Neural cell (in vitro differentiated cells): Measurements from ENCODE around the gene ATF1. TPM values are rescaled to one million over a fixed set of nuclear protein-coding genes. Genes with fewer than 3 reads are reported as not detected.

ENCODE experiments used
- H2AFZ ChIP-seq: fragments of 200-600, 300-800 bp; sonication (generic), shearing (Covaris generic); 2 replicates; pipeline ENCODE4 v1.6.0; 2014; ENCODE audit warnings: low read depth, mild to moderate bottlenecking, antibody characterized with exemption, low read length, moderate library complexity
- H3F3A ChIP-seq: fragments of 200-600 bp; shearing (Covaris generic); 2 replicates; pipeline ENCODE4 v1.6.1; 2016; ENCODE audit warnings: mild to moderate bottlenecking, moderate library complexity, mixed read lengths, antibody characterized with exemption, low read length; ENCODE audit not compliant: insufficient read depth, poor library complexity, severe bottlenecking
- H3K27ac ChIP-seq: fragments of 200-600, 300-800 bp; sonication (generic), shearing (Covaris generic); 2 replicates; pipeline ENCODE4 v1.5.1; 2014; ENCODE audit warnings: mild to moderate bottlenecking, low read length, moderate library complexity
- H3K27me3 ChIP-seq: fragments of 300-800, 200-600 bp; sonication (generic), shearing (Covaris generic); 2 replicates; pipeline ENCODE4 v1.6.0; 2014; ENCODE audit warnings: mild to moderate bottlenecking, low read depth, low read length, moderate library complexity; ENCODE audit not compliant: insufficient read depth
- H3K36me3 ChIP-seq: fragments of 300-800, 200-600 bp; sonication (generic), shearing (Covaris generic); 2 replicates; pipeline ENCODE4 v1.5.1; 2014; ENCODE audit warnings: mild to moderate bottlenecking, antibody characterized with exemption, low read length, moderate library complexity; ENCODE audit not compliant: insufficient read depth
- H3K4me2 ChIP-seq: fragments of 300-800, 200-600 bp; sonication (generic), shearing (Covaris generic); 2 replicates; pipeline ENCODE4 v1.6.0; 2014; ENCODE audit warnings: mild to moderate bottlenecking, low read length
- H3K4me3 ChIP-seq: fragments of 300-800, 200-600 bp; sonication (generic), shearing (Covaris generic); 2 replicates; pipeline ENCODE4 v1.5.1; 2014; ENCODE audit warnings: mild to moderate bottlenecking, low read length, moderate library complexity
- H3K79me2 ChIP-seq: fragments of 200-600 bp; shearing (Covaris generic); replicated peaks from 2 replicates; pipeline ENCODE4 v1.6.0; 2014; ENCODE audit warnings: mild to moderate bottlenecking, low read length, moderate library complexity; ENCODE audit not compliant: insufficient read depth
- H3K9ac ChIP-seq: fragments of 300-800, 200-600 bp; sonication (generic), shearing (Covaris generic); 2 replicates; pipeline ENCODE4 v1.6.1; 2016; ENCODE audit warnings: mild to moderate bottlenecking, low read length, mixed read lengths
- H3K9me2 ChIP-seq: fragments of 200-600 bp; shearing (Covaris generic); 2 replicates; pipeline ENCODE4 v1.6.1; 2016; ENCODE audit warnings: mild to moderate bottlenecking, low read length, mixed read lengths; ENCODE audit not compliant: insufficient read depth
- H3K9me3 ChIP-seq: fragments of 200-600, 300-800 bp; sonication (generic), shearing (Covaris generic); 2 replicates; pipeline ENCODE4 v1.6.1; 2016; ENCODE audit warnings: mild to moderate bottlenecking, mixed run types, low read length, moderate library complexity, mixed read lengths
- H4K20me1 ChIP-seq: fragments of 200-600 bp; shearing (Covaris generic); 2 replicates; pipeline ENCODE4 v1.6.1; 2016; ENCODE audit warnings: mild to moderate bottlenecking, mixed run types; ENCODE audit not compliant: insufficient read depth
- CTCF ChIP-seq: fragments of 450-650 bp; IDR thresholded peaks from 2 replicates; pipeline ENCODE4 v1.5.1; 2014; ENCODE audit warnings: antibody characterized with exemption, mild to moderate bottlenecking, moderate library complexity; ENCODE audit not compliant: poor library complexity, severe bottlenecking
- EP300 ChIP-seq: fragments of 450-650 bp; conservative IDR thresholded peaks from 2 replicates; pipeline ENCODE4 v1.6.1; 2014; ENCODE audit warnings: antibody characterized with exemption, mild to moderate bottlenecking, moderate library complexity; ENCODE audit not compliant: poor library complexity, severe bottlenecking
- EZH2 ChIP-seq: fragments of 200-600, 300-800 bp; shearing (Covaris generic), sonication (generic); IDR thresholded peaks from 2 replicates; pipeline ENCODE4 v1.6.1; 2014; ENCODE audit warnings: antibody characterized with exemption, low read length, borderline replicate concordance, mild to moderate bottlenecking; ENCODE audit not compliant: insufficient read depth, poor library complexity, severe bottlenecking
- MXI1 ChIP-seq: fragments of 450-650 bp; conservative IDR thresholded peaks from 2 replicates; pipeline ENCODE4 v1.6.1; 2014; ENCODE audit warnings: antibody characterized with exemption, mild to moderate bottlenecking; ENCODE audit not compliant: poor library complexity, severe bottlenecking
- POLR2AphosphoS5 ChIP-seq: IDR thresholded peaks from 2 replicates; pipeline ENCODE4 v1.6.1; 2012
- RAD21 ChIP-seq: fragments of 450-650 bp; conservative IDR thresholded peaks from 2 replicates; pipeline ENCODE4 v1.6.1; 2014; ENCODE audit warnings: antibody characterized with exemption, mild to moderate bottlenecking, moderate library complexity
- REST ChIP-seq: IDR thresholded peaks from 2 replicates; pipeline ENCODE4 v1.6.1; 2012; ENCODE audit warnings: borderline replicate concordance
- SMC3 ChIP-seq: fragments of 450-650 bp; conservative IDR thresholded peaks from 2 replicates; pipeline ENCODE4 v1.6.1; 2014; ENCODE audit warnings: antibody characterized with exemption, mild to moderate bottlenecking, moderate library complexity; ENCODE audit not compliant: poor library complexity
- TAF1 ChIP-seq: IDR thresholded peaks from 2 replicates; pipeline ENCODE4 v1.6.1; 2012; ENCODE audit warnings: low read depth
- polyA plus RNA-seq: library from polyadenylated mRNA; depleted of rRNA; stranded (reverse); fragments of >200 nt; gene quantifications from 2 replicates; pipeline ENCODE4 v1.2.3, GENCODE V29; 2014

Gene ATF1
- polyA plus RNA-seq, 1 donor from 2014 or later, result 11.3 TPM

GRCh38 chr12:50728841-50729240 is 35.1 kb upstream of the ATF1 start:
- Histone ChIP-seq H3K27me3 (no peaks in the 10 kb centered on the region), H4K20me1 (no peaks in the 10 kb centered on the region), H3F3A (no peaks in the 10 kb centered on the region), H3K27ac (no peak overlapping the region), H3K79me2 (no peaks in the 10 kb centered on the region), H2AFZ (no peak overlapping the region), H3K4me3 (no peak overlapping the region), H3K4me2 (no peak overlapping the region), H3K9me2 (peaks cover 4% of the 10 kb centered on the region), H3K9me3 (no peaks in the 10 kb centered on the region), H3K36me3 (peaks cover 12% of the 10 kb centered on the region), H3K9ac (no peak overlapping the region)
- no peak for TF ChIP-seq SMC3
- no peak for TF ChIP-seq TAF1
- no peak for TF ChIP-seq EZH2
- TF ChIP-seq RAD21, result no peak
- TF ChIP-seq EP300, result no peak
- no peak for TF ChIP-seq CTCF
- TF ChIP-seq REST, result no peak
- no peak for TF ChIP-seq POLR2AphosphoS5
- no peak for TF ChIP-seq MXI1

GRCh38 chr12:50732591-50732990 is 31.3 kb upstream of the ATF1 start:
- TF ChIP-seq SMC3 (no peak), MXI1 (no peak), REST (no peak), EZH2 (no peak), POLR2AphosphoS5 (no peak), CTCF (no peak), RAD21 (no peak)

More at GRCh38 chr12:50732591-50732990, 31.3 kb upstream of the ATF1 start:
- no peak overlapping the region for H3K27ac ChIP-seq
- H3K4me2 ChIP-seq, result no peak overlapping the region
- H3K4me3 ChIP-seq, result no peak overlapping the region
- H3K9me2 ChIP-seq, result no peaks in the 10 kb centered on the region
- no peaks in the 10 kb centered on the region for H3F3A ChIP-seq
- no peak overlapping the region for H2AFZ ChIP-seq
- H4K20me1 ChIP-seq, result no peaks in the 10 kb centered on the region
- H3K27me3 ChIP-seq, result no peaks in the 10 kb centered on the region
- H3K9ac ChIP-seq, result no peak overlapping the region
- no peaks in the 10 kb centered on the region for H3K9me3 ChIP-seq
- H3K36me3 ChIP-seq, result peaks cover 12% of the 10 kb centered on the region
- H3K79me2 ChIP-seq, result no peaks in the 10 kb centered on the region
